Muscle layer of duodenum (tissue), 2 donors: ENCODE data around the gene EDIL3.
"Not testable (repeated sequence)": the region's sequence is repeated elsewhere in the genome, so short reads cannot be mapped to it uniquely, and the experiment has no call there.

Source experiments
- H3K27ac ChIP-seq: one replicate; pipeline ENCODE4 v1.7.0; 2013; ENCODE audit warnings: mild to moderate bottlenecking, low read length
- H3K27me3 ChIP-seq: one replicate; pipeline ENCODE4 v1.7.0; 2013; ENCODE audit warnings: low read depth, mild to moderate bottlenecking, control low read depth, low read length
- H3K36me3 ChIP-seq, 2 donors: one replicate each; pipeline ENCODE4 v1.7.0; 2013; ENCODE audit warnings: low read length in 2 of 2, control low read depth in 1 of 2, mild to moderate bottlenecking in 1 of 2; ENCODE audit not compliant: insufficient read depth in 2 of 2, control insufficient read depth in 1 of 2
- H3K4me1 ChIP-seq, 2 donors: one replicate each; pipeline ENCODE4 v1.7.0; 2013; ENCODE audit warnings: low read length in 2 of 2, mild to moderate bottlenecking in 2 of 2, control low read depth in 1 of 2, moderate library complexity in 1 of 2; ENCODE audit not compliant: insufficient read depth in 2 of 2, control insufficient read depth in 1 of 2
- H3K4me3 ChIP-seq, 2 donors: one replicate each; pipeline ENCODE4 v1.7.0; 2013; ENCODE audit warnings: low read length in 2 of 2, low read depth in 1 of 2, mild to moderate bottlenecking in 1 of 2
- H3K9me3 ChIP-seq, 2 donors: one replicate each; pipeline ENCODE4 v1.7.0; 2013; ENCODE audit warnings: low read length in 2 of 2, control low read depth in 1 of 2, mild to moderate bottlenecking in 1 of 2; ENCODE audit not compliant: control insufficient read depth in 1 of 2
- donor health status: healthy.

Gene EDIL3

DNA sequence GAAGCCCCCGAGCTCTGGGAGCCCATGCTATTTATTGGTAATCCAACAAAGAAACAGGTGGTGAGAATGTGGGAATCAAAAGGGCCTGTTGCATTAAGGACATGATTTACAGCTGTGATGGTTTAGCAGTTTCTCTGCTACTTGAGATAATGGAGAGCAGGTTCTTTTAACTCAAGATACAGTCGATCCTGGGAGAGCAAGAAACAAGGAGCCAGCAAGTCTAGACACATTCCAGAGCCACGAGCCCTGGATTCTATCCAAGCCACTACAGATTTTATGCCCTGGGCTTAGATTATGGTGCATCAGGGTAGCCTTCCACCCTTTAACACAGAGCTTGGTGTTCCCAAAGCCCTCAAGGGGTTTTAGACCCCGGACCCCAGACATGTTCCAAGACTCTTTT, 87.0 kb downstream of the EDIL3 start:
- H3K27me3 ChIP-seq, H3K27ac ChIP-seq, H3K4me1 ChIP-seq: not testable (repeated sequence)

DNA sequence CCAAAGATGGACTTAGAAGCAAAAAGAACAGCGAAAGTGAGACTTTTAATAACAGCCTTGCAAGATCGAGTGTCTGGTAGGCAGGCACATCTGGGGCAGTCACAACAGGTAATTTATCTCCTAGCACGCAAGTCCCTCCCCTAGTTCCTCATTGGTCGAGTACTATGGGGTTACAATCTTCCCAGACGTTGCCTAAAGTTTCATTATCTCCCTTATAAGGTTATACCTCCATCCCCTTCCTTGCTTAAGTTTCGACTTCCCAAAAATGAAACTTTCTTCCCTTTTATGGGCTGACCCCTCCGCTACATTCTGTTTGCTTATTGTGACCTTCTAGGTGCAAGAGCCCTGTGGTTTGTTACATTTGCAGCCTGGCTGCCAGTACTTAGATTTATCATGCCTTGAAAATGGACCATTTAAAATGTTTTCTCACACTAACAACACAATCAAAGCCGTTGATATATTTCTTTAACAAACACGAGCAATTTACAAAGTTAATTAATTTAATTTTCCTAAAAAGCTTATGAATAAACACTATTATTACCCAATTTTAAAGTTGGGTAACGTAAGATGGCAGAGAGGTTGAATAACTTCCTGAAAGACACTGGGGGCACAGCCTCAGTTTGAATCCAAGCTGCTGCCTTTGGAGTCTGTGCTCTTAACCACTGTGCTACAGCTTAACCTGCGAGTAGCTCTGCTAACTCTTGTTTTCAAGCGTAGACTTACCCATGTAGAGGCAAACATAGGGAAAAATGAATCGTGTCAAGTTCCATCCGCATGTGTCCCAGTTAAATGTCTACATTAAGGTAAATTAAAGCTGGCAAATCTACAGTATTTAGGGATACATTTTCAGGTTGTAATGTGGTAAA, 91.7 kb downstream of the EDIL3 start:
- no peak overlapping the region for H3K27ac ChIP-seq
- H3K36me3 ChIP-seq: no peaks in the 10 kb centered on the region
- H3K4me1 ChIP-seq: no peaks in the 10 kb centered on the region
- no peaks in the 10 kb centered on the region for H3K27me3 ChIP-seq
- no peak overlapping the region for H3K4me3 ChIP-seq
- H3K9me3 ChIP-seq: no peaks in the 10 kb centered on the region

More for the DNA sequence above, 87.0 kb downstream of the EDIL3 start:
- H3K9me3 ChIP-seq, H3K4me3 ChIP-seq, H3K36me3 ChIP-seq: not testable (repeated sequence)

DNA sequence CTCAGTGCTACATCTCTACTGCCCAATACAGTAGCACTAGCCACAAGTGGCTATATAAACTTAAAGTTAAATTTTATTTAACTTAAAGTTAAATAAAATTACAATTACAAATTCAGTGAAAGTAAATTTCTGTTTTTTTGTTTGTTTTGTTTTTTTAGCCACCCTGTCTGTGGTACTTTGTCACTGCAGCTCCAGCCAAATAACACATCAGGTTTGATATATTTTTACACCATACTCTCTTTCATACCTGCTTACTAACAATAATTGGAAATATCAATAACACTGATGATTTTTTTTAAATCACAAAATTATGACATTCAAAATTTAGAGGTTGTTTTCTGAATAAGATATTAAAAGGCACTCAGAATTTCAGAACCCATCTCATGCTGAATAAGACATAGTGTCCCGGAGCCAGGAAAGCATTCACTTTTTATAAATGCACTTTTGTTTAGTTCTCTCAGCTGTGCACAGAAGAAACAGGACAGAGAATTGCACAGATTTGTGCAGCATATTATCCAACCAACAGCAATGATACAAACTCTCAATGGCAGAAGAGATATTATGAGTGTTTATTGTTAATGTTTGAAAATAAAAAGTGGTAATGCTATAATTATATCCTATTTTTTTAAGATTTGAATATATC, 92.6 kb downstream of the EDIL3 start:
- Histone ChIP-seq H3K9me3 (no peaks in the 10 kb centered on the region), H3K4me3 (no peak overlapping the region), H3K27me3 (no peaks in the 10 kb centered on the region), H3K27ac (no peak overlapping the region), H3K36me3 (no peaks in the 10 kb centered on the region), H3K4me1 (no peaks in the 10 kb centered on the region)

DNA sequence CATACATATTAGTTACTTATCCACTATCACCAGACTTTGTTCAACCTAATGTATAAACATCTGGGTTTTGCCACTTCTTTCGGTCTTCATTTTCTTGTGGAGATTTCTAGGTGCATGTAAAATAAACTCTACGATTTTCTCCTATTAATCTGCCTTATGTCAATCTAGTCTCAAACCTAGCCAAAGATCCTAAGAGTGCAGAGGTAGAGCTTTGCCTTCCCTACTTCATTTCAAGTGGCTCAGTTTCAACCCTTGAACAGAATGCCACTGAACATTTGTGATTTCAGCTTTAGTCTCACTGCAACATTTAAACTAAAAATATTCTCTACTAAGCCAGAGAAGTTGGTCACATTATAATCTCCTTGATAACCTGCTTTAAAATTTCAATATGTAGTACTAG, 94.0 kb downstream of the EDIL3 start:
- Histone ChIP-seq H3K36me3 (no peaks in the 10 kb centered on the region), H3K4me3 (no peak overlapping the region), H3K27me3 (no peaks in the 10 kb centered on the region), H3K9me3 (no peaks in the 10 kb centered on the region), H3K27ac (no peak overlapping the region), H3K4me1 (no peaks in the 10 kb centered on the region)

DNA sequence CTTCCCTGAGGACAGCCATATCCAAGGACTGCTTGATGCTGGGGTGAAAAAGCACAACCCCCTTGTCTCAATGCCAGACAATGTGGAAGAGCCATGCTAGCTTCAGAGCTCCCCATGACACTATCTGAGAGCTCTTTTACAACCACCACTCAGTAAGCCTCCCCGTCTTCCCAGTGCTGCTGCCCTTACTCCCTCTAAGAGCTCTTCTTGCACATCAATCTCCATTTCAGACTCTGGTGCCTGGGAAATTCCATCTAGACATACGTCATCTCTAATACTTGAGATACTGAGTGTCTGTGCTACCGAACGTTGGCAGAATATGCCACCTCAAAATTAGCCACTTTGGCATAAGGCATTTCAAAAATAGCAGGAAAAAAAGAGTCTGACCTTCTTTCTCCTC, 94.5 kb downstream of the EDIL3 start:
- H3K4me3 ChIP-seq: no peak overlapping the region
- H3K36me3 ChIP-seq: no peaks in the 10 kb centered on the region
- no peaks in the 10 kb centered on the region for H3K9me3 ChIP-seq
- no peak overlapping the region for H3K27ac ChIP-seq
- no peaks in the 10 kb centered on the region for H3K4me1 ChIP-seq
- H3K27me3 ChIP-seq: no peaks in the 10 kb centered on the region

DNA sequence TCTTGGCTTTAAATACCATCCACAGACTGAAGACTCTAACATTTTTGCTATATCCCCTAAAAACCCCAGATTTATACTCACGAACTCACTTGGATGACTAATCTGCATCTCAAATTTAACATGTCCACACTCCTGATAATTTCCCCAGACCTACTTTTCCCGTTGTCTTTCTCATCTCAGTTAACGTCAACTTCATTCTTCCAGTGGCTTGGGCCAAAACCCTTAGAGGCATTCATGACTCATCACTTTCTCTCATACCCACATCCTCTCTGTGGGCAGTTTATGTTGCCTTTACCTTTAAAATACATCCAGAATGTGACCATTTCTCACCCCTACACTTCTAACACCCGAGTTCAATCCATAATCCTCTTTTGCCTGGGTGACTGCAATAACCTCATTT, 96.7 kb downstream of the EDIL3 start:
- H3K27ac ChIP-seq: no peak overlapping the region
- no peak overlapping the region for H3K4me3 ChIP-seq
- no peaks in the 10 kb centered on the region for H3K36me3 ChIP-seq

DNA sequence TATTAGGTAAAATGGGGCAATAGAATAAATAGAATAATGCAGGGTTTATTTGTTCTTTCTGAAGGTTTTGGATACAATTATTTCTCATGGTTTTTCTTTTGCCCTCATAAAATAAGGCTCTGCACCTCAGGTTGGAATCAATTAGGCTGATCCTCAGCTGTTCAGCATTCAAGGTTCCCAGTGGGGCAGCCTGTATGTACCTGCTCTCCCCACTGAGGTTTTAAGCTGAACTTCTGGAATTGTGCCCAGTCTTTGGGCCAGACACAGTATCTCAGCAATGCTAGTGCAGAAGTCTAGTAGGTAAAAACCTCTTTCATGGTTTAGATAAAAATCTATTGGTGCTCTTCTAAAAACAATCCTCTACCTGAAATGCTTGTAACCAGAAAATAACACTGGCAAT, 98.0 kb downstream of the EDIL3 start:
- Histone ChIP-seq H3K9me3 (no peaks in the 10 kb centered on the region), H3K27ac (no peak overlapping the region), H3K27me3 (no peaks in the 10 kb centered on the region), H3K4me3 (no peak overlapping the region), H3K36me3 (no peaks in the 10 kb centered on the region), H3K4me1 (no peaks in the 10 kb centered on the region)

More for the DNA sequence above, 96.7 kb downstream of the EDIL3 start:
- H3K9me3 ChIP-seq: no peaks in the 10 kb centered on the region
- H3K4me1 ChIP-seq: no peaks in the 10 kb centered on the region
- no peaks in the 10 kb centered on the region for H3K27me3 ChIP-seq

DNA sequence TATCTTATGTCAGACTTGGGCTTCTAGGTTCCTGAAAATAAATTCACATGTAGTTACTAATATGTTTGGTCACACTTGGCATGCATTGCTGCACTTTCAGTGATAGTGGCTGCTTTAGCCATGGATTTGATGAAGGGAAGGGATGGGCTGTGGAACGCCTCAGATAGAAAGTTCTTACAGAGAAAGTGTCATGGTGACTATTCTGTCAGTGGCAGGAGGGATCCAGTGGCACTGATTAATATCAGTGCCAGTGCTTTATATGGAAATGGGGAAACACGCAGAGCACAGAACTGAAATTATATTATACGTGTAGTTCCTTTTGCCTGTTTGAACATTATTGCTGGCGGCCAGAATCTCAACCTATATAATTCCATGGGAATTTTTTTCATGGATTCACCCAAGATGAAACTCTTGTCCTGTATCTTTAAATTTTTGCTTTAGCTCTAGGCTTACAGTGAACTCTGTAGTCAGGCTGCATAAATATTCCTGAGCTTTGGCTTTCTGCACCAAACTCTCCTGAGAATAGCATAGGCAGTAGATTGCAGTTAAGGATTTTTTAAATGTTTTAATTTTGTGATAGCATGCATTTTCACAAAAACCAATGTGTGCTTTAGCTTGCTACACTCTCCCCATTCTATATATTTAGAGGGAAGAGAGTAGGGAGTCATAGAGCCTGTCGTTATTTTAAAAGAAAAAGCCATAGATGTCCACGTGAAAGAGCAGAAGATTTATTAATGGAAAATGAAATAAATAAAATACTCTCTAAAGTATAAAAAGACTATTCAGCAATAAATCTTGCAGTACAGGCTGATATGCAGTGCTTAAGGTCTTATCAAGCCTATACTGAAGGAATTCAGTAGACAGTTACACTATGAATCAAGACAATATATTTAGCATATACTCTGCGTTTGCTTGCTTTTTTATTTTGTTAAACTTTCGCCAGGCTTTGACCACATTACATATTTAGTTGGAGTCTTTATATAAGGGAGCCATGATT, 98.7 kb downstream of the EDIL3 start:
- H3K27me3 ChIP-seq: no peaks in the 10 kb centered on the region
- no peak overlapping the region for H3K4me3 ChIP-seq
- H3K36me3 ChIP-seq: no peaks in the 10 kb centered on the region
- H3K27ac ChIP-seq: no peak overlapping the region
- no peaks in the 10 kb centered on the region for H3K4me1 ChIP-seq
- no peaks in the 10 kb centered on the region for H3K9me3 ChIP-seq

DNA sequence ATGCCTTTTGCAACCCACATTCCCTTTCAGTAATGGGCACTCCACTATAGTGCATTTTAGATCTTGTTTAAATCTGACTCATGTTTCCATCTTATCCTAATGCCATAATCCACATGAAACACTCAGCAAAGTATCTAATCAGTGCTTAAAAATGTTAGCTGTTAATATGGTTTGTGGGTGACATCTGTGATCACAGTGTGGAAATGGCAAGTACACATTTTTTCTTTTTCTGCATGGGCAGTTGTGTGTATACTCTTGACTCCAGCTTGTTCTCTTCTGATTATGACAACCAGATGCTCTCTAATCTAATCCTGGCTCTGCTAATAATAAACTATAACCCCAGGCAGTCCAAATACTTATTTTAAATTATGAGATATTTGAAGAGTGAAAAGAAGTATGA, 103.3 kb downstream of the EDIL3 start:
- Histone ChIP-seq H3K27ac (no peak overlapping the region), H3K4me1 (no peaks in the 10 kb centered on the region), H3K27me3 (no peaks in the 10 kb centered on the region), H3K4me3 (no peak overlapping the region), H3K9me3 (no peaks in the 10 kb centered on the region), H3K36me3 (no peaks in the 10 kb centered on the region)

DNA sequence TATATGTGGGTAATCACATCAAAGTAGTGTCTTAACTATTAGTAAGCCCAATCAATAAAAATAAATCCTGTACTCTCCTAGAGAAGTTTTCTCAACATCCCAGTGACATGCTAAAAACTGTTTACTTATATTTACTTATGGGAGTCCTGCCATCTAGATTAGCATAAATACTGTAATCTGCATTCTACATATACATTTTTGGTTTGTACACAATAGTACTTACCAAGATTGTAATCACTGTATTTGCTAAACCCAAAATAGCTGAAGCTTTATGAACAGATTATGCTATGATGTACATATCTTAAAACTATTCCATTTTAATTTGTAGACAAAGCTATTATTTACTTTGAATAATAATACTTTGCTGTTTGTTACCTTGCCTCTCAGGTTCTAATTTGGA, 105.4 kb downstream of the EDIL3 start:
- no peak overlapping the region for H3K27ac ChIP-seq
- H3K36me3 ChIP-seq: no peaks in the 10 kb centered on the region
- H3K27me3 ChIP-seq: no peaks in the 10 kb centered on the region
- H3K4me3 ChIP-seq: no peak overlapping the region
- no peaks in the 10 kb centered on the region for H3K9me3 ChIP-seq
- H3K4me1 ChIP-seq: no peaks in the 10 kb centered on the region

DNA sequence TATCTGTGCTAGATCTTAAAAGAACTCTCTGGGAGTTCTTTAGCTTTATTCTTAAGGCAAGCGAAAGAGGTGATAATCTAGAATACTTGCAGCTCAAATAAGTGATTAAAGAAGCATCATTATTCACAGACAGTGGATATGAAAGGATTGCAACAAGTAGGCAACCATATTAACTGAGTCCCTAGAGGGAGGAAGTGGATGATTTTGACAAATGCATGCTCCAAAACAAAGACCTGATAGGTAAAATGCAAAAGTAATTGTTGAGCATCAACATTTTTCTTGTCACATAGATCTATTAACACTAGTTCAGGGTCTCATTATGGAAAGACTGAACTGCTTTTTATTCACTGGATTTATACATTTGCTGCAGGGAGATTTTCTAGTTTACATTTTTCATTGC, 109.1 kb downstream of the EDIL3 start:
- Histone ChIP-seq H3K9me3 (no peaks in the 10 kb centered on the region), H3K27ac (no peak overlapping the region), H3K27me3 (no peaks in the 10 kb centered on the region), H3K4me1 (no peaks in the 10 kb centered on the region), H3K4me3 (no peak overlapping the region), H3K36me3 (no peaks in the 10 kb centered on the region)
